ENCODE data around the gene TRIL. TPM values are rescaled to one million over a fixed set of nuclear protein-coding genes. Genes with fewer than 3 reads are reported as not detected.
A peak's percentile ranks its signal among the peaks of the same experiment; 100 is the strongest.

The TRIL gene
- total RNA-seq, 1 donor from 2014 or later: 0.75 TPM

DNA sequence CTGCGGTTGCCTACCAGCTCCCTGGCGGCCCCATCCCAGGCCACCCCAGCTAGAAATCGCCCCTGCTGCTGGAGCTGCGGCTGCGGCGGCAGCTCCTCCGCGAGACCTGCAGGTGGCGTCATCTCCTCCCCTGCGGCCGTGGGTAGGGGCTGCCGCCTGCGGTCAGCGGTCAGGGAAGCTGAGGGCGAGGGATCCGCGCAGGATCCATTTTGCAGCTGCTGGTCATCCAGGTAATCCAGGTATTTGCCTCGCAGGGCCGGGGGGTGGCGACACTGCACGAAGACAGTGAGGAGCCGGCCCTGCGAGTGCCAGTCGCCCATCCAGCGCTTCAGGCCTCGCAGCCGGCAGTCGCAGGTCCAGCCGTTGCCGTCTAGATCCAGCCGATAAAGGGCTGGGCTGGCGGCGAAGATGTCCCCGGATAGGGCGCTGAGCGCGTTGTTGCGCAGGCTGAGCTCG, 1.5 kb downstream of the TRIL start:
- TF ChIP-seq, protein P1, sequence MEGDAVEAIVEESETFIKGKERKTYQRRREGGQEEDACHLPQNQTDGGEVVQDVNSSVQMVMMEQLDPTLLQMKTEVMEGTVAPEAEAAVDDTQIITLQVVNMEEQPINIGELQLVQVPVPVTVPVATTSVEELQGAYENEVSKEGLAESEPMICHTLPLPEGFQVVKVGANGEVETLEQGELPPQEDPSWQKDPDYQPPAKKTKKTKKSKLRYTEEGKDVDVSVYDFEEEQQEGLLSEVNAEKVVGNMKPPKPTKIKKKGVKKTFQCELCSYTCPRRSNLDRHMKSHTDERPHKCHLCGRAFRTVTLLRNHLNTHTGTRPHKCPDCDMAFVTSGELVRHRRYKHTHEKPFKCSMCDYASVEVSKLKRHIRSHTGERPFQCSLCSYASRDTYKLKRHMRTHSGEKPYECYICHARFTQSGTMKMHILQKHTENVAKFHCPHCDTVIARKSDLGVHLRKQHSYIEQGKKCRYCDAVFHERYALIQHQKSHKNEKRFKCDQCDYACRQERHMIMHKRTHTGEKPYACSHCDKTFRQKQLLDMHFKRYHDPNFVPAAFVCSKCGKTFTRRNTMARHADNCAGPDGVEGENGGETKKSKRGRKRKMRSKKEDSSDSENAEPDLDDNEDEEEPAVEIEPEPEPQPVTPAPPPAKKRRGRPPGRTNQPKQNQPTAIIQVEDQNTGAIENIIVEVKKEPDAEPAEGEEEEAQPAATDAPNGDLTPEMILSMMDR (IDR thresholded peaks at IDR 0.05; ENCODE audit: insufficient read depth, low read length, poor library complexity, severe bottlenecking): peak; percentile 76
- Histone ChIP-seq H3K36me3 (ENCODE audit: control insufficient read depth, insufficient read depth, low read length) (no peaks in the 10 kb centered on the region), H3K4me3 (ENCODE audit: low read depth, low read length) (peak overlapping the region; percentile 48), H3K27me3 (ENCODE audit: control insufficient read depth, insufficient read depth, low read length) (peaks cover 38% of the 10 kb centered on the region)
- DNase-seq (ENCODE audit: low read depth): peak; percentile 19

DNA sequence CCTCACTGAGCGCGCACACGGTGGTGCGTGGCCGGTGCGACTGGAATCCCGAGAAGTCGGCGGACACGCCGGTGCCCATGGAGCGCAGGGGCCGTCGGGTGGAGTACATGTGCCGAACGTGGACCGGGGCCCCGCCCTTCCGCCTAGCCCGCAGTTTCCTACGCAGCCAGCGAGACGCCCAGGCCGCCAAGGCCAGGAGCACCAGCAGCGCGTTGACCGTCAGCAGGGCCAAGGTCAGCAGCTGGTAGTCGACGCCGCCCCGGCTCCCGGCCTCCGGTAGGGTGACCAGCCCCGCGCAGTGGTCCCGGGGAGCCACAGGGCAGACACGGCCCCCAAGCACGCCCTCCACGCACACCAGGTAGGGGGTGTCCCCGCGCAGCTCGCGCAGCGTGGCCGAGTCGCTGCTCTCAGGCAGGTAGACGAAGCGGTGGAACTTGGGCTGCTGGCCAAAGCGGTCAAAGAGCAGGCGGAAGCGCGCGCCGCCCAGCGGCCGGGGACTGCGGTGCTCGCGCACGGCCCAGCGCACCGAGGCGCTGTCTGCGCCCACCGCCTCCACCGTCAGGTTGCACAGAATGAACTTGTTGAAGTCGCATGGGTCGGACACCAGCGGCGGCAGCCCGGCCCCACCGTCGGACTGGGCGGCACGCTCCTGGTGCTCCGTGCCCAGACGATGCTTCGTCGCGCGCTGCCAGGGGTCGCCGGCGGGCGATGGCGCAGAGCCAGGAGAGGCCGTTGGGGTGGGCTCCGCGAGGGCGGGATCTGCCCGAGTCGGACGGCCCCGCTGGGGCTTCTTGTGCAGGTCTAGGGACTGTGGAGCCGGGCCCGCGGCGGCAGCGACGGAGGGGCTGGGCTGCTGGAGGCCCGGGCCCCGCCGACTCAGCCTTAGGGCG, 2.2 kb downstream of the TRIL start:
- TF ChIP-seq, protein P1 (IDR thresholded peaks at IDR 0.05; ENCODE audit: insufficient read depth, low read length, poor library complexity, severe bottlenecking): peak; percentile 52
- Histone ChIP-seq H3K4me3 (ENCODE audit: low read depth, low read length) (peak overlapping the region; percentile 48), H3K36me3 (ENCODE audit: control insufficient read depth, insufficient read depth, low read length) (no peaks in the 10 kb centered on the region), H3K27me3 (ENCODE audit: control insufficient read depth, insufficient read depth, low read length) (peaks cover 38% of the 10 kb centered on the region)
- DNase-seq (ENCODE audit: low read depth): no peak

DNA sequence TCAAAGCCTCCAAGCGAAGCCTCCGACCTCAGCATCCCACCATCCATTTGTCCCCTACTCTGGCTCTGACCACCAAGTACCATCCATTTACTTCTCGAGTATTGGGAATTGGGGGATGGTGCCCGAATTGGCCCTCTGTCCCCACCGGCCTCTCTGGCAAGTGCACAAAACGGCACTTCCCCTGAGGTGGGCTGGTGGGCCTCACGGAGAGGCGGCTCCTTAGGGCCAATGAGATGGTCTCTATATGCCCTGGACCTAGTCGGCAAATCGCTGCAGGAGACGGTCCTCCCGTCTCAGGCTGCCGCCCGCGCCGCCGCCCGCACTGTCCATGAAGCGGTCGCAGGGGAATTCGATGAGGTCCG, 2.8 kb downstream of the TRIL start:
- Histone ChIP-seq H3K36me3 (ENCODE audit: control insufficient read depth, insufficient read depth, low read length) (no peaks in the 10 kb centered on the region), H3K4me3 (ENCODE audit: low read depth, low read length) (peak overlapping the region; percentile 48), H3K27me3 (ENCODE audit: control insufficient read depth, insufficient read depth, low read length) (peaks cover 38% of the 10 kb centered on the region)
- TF ChIP-seq, protein P1 (IDR thresholded peaks at IDR 0.05; ENCODE audit: insufficient read depth, low read length, poor library complexity, severe bottlenecking): no peak
- DNase-seq (ENCODE audit: low read depth): no peak

DNA sequence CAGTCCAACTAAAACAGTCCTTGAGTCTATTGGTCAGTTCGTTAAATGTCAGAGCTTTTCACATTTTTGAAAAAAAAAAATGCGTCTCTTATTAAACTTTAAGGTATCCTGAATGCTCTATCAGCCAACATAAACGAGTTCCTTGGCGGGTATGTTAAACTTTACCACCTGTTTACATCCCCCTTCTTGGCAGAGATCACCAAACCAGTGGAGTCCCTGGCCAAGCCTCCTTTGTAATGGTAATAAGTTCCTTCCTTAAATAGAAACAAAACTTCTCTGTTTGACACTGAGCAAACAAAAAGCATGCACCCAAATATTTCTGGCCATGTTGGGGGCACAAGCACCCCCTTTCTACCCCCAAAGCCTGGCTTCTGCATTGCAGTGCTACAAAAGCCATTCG, 3.2 kb downstream of the TRIL start:
- no peak for DNase-seq (ENCODE audit: low read depth)
- Histone ChIP-seq H3K4me3 (ENCODE audit: low read depth, low read length) (no peak overlapping the region), H3K36me3 (ENCODE audit: control insufficient read depth, insufficient read depth, low read length) (no peaks in the 10 kb centered on the region), H3K27me3 (ENCODE audit: control insufficient read depth, insufficient read depth, low read length) (peaks cover 38% of the 10 kb centered on the region)
- TF ChIP-seq, protein P1 (IDR thresholded peaks at IDR 0.05; ENCODE audit: insufficient read depth, low read length, poor library complexity, severe bottlenecking): no peak

DNA sequence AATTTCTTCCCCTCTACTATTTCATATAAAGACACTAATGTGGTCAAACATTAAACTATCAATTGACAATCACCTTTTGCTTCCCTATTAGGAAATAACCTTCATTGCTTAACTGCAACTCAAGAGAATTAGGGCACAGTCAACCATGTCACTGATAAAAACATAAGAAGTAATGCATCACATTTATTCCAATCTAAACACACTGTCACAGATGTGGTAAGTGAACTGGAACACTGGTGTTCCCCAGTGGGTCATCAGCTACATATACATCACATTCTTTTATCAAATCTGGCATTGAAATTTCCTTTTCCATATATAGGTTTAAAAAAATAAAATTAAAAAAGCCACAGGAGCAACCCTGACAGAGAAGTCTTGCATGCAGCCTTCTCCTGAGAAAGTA, 3.7 kb downstream of the TRIL start:
- no peak for DNase-seq (ENCODE audit: low read depth)
- Histone ChIP-seq H3K36me3 (ENCODE audit: control insufficient read depth, insufficient read depth, low read length) (no peaks in the 10 kb centered on the region), H3K27me3 (ENCODE audit: control insufficient read depth, insufficient read depth, low read length) (peaks cover 38% of the 10 kb centered on the region), H3K4me3 (ENCODE audit: low read depth, low read length) (no peak overlapping the region)
- TF ChIP-seq, protein P1 (IDR thresholded peaks at IDR 0.05; ENCODE audit: insufficient read depth, low read length, poor library complexity, severe bottlenecking): no peak

Data from kidney epithelial cell (primary cell).